GM18519 (cell line): ENCODE data around the gene RTL10.

ENCODE experiments used
- ATAC-seq: cut with Tn5 transposase; IDR thresholded peaks from one replicate; pipeline ENCODE4 v1.9.1; 2021; ENCODE audit warnings: mild to moderate bottlenecking, moderate library complexity; ENCODE audit not compliant: unreplicated experiment, low FRiP score

The RTL10 gene

GRCh38 chr22:19866665-19867009 is 12.0 kb upstream of the RTL10 start:
- no peak for ATAC-seq

GRCh38 chr22:19865141-19865829 is 10.6 kb upstream of the RTL10 start:
- no peak for ATAC-seq

GRCh38 chr22:19864538-19865106 is 9.9 kb upstream of the RTL10 start:
- ATAC-seq, result no peak

GRCh38 chr22:19863571-19863970 is 8.9 kb upstream of the RTL10 start:
- ATAC-seq, result no peak

GRCh38 chr22:19862619-19863246 is 8.1 kb upstream of the RTL10 start:
- ATAC-seq, result no peak

GRCh38 chr22:19859861-19860510 is 5.3 kb upstream of the RTL10 start:
- ATAC-seq, result no peak

GRCh38 chr22:19857382-19857781 is 2.7 kb upstream of the RTL10 start:
- ATAC-seq, result no peak

GRCh38 chr22:19855504-19856409 is 1.1 kb upstream of the RTL10 start:
- ATAC-seq, result peak; percentile 24

- ATAC-seq, result no peak
Observed at GRCh38 chr22:19853879-19854777, 546 bp downstream of the RTL10 start.

- ATAC-seq, result no peak
Observed at GRCh38 chr22:19853058-19853878, 1.4 kb downstream of the RTL10 start.

GRCh38 chr22:19852177-19852781 is 2.4 kb downstream of the RTL10 start:
- ATAC-seq, result no peak

- ATAC-seq, result no peak
Observed at GRCh38 chr22:19851291-19852176, 3.1 kb downstream of the RTL10 start.

GRCh38 chr22:19850763-19851109 is 3.9 kb downstream of the RTL10 start:
- no peak for ATAC-seq

- ATAC-seq, result no peak
Observed at GRCh38 chr22:19849835-19850762, 4.6 kb downstream of the RTL10 start.

- ATAC-seq, result no peak
Observed at GRCh38 chr22:19848298-19849224, 6.1 kb downstream of the RTL10 start.

GRCh38 chr22:19847345-19847632 is 7.4 kb downstream of the RTL10 start:
- no peak for ATAC-seq
